Panc1 (cell line): Measurements from ENCODE around the gene MTF1.

Source experiments
- CTCF ChIP-seq: fragments of 450-650 bp; IDR thresholded peaks from 2 replicates; pipeline ENCODE4 v1.5.1; 2017; ENCODE audit warnings: mild to moderate bottlenecking
- REST ChIP-seq, 2 experiments: IDR thresholded peaks; 2 replicates each; pipeline ENCODE4 v1.6.1; 2011 to 2012; ENCODE audit warnings: low read depth in 2 of 2, control low read depth in 1 of 2, low read length in 1 of 2, mild to moderate bottlenecking in 1 of 2, moderate library complexity in 1 of 2; ENCODE audit not compliant: insufficient read depth in 1 of 2

GRCh38 chr1:37831809-37832208 lies 27.6 kb downstream of the MTF1 start:
- TF ChIP-seq CTCF = no peak
- no peak for TF ChIP-seq REST (IDR thresholded peaks at IDR 0.05; ENCODE audit: insufficient read depth in 1 of 2, low read depth in 2 of 2, low read length in 1 of 2)
